Brain microvascular endothelial cell (primary cell): ENCODE data around the gene ABCC6.
A peak's percentile ranks its signal among the peaks of the same experiment; 100 is the strongest.
"Not testable (repeated sequence)": the region's sequence is repeated elsewhere in the genome, so short reads cannot be mapped to it uniquely, and the experiment has no call there.

ENCODE experiments used
- DNase-seq: peaks from one replicate; pipeline ENCODE4 v3.0.0-alpha.2; 2020
- H3K27ac ChIP-seq: fragments of 250-450 bp; sonication (Bioruptor Pico); 2 replicates; pipeline ENCODE4 v1.5.1; 2020; ENCODE audit warnings: mild to moderate bottlenecking, moderate library complexity
- H3K27me3 ChIP-seq: fragments of 250-450 bp; sonication (Bioruptor Pico); replicated peaks from 2 replicates; pipeline ENCODE4 v1.5.1; 2020; ENCODE audit warnings: mild to moderate bottlenecking
- H3K36me3 ChIP-seq: fragments of 250-450 bp; sonication (Bioruptor Pico); replicated peaks from 2 replicates; pipeline ENCODE4 v1.5.1; 2020; ENCODE audit warnings: mild to moderate bottlenecking
- H3K4me3 ChIP-seq: 2 replicates; pipeline ENCODE4 v1.5.1; 2011; ENCODE audit warnings: low read depth, mild to moderate bottlenecking, control low read depth, low read length, moderate library complexity
- in situ Hi-C: cut with HindIII; loops from 2 replicates; pipeline ENCODE4 v1.10.0; 2017; ENCODE audit warnings: low sequenced_read_pairs, low pct_ligation_motif_present
- TF ChIP-seq, protein P1 (sequence below): IDR thresholded peaks from 2 replicates; pipeline ENCODE4 v1.5.1; 2011; ENCODE audit warnings: low read depth, mild to moderate bottlenecking, moderate library complexity, low read length, control low read depth, inconsistent platforms; ENCODE audit errors: missing control alignments

The ABCC6 gene

GRCh38 chr16:16151315-16151714, 72.0 kb downstream of the ABCC6 start:
- Histone ChIP-seq H3K27me3 (no peaks in the 10 kb centered on the region), H3K27ac (no peak overlapping the region), H3K4me3 (no peak overlapping the region), H3K36me3 (peaks cover 7% of the 10 kb centered on the region)
- DNase-seq, result peak; percentile 9
- TF ChIP-seq, protein P1, sequence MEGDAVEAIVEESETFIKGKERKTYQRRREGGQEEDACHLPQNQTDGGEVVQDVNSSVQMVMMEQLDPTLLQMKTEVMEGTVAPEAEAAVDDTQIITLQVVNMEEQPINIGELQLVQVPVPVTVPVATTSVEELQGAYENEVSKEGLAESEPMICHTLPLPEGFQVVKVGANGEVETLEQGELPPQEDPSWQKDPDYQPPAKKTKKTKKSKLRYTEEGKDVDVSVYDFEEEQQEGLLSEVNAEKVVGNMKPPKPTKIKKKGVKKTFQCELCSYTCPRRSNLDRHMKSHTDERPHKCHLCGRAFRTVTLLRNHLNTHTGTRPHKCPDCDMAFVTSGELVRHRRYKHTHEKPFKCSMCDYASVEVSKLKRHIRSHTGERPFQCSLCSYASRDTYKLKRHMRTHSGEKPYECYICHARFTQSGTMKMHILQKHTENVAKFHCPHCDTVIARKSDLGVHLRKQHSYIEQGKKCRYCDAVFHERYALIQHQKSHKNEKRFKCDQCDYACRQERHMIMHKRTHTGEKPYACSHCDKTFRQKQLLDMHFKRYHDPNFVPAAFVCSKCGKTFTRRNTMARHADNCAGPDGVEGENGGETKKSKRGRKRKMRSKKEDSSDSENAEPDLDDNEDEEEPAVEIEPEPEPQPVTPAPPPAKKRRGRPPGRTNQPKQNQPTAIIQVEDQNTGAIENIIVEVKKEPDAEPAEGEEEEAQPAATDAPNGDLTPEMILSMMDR, result no peak
- in situ Hi-C loops, result no loop called here

DNA sequence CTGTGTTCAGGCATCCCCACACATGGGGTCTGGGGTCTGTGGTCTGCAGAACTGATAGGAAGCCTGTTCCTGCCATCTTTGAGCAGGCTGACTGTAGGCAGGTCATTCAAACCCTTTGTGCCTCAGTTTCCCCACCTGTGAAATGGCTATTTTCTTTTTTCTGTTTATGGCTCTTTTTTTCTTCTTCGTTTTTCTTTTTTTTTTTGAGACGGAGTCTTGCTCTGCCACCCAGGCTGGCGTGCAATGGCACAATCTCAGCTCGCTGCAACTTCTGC, 72.5 kb downstream of the ABCC6 start:
- Histone ChIP-seq H3K27ac (no peak overlapping the region), H3K36me3 (peaks cover 12% of the 10 kb centered on the region), H3K4me3 (no peak overlapping the region), H3K27me3 (no peaks in the 10 kb centered on the region)
- in situ Hi-C loops, result no loop called here
- TF ChIP-seq, protein P1, result no peak
- no peak for DNase-seq

- TF ChIP-seq, protein P1, result no peak
- H3K27me3 ChIP-seq, result no peaks in the 10 kb centered on the region
- DNase-seq, result peak; percentile 16
- peaks cover 13% of the 10 kb centered on the region for H3K36me3 ChIP-seq
- no peak overlapping the region for H3K27ac ChIP-seq
- H3K4me3 ChIP-seq, result no peak overlapping the region
- in situ Hi-C loops, result no loop called here
These were observed 73.0 kb downstream of the ABCC6 start for GRCh38 chr16:16150117-16150877.

GRCh38 chr16:16149710-16150116, 73.6 kb downstream of the ABCC6 start:
- in situ Hi-C loops, result no loop called here
- no peak overlapping the region for H3K4me3 ChIP-seq
- H3K27me3 ChIP-seq, result no peaks in the 10 kb centered on the region
- TF ChIP-seq, protein P1, result no peak
- H3K36me3 ChIP-seq, result peaks cover 13% of the 10 kb centered on the region
- no peak overlapping the region for H3K27ac ChIP-seq
- no peak for DNase-seq

- TF ChIP-seq, protein P1, result no peak
- Histone ChIP-seq H3K27ac (no peak overlapping the region), H3K36me3 (peaks cover 19% of the 10 kb centered on the region), H3K4me3 (no peak overlapping the region), H3K27me3 (no peaks in the 10 kb centered on the region)
- in situ Hi-C loops, result no loop called here
- no peak for DNase-seq
These were observed 74.5 kb downstream of the ABCC6 start for GRCh38 chr16:16148755-16149154.

GRCh38 chr16:16148000-16148599, 75.2 kb downstream of the ABCC6 start:
- DNase-seq, H3K27ac ChIP-seq, in situ Hi-C loops, H3K4me3 ChIP-seq, H3K27me3 ChIP-seq: not testable (repeated sequence)
- H3K36me3 ChIP-seq, result peaks cover 23% of the 10 kb centered on the region
